NCI-H524 treated with DMSO at 0.1 percent for 48 hours (cell line): ENCODE data around the gene PUS3.

Source experiments
- DNase-seq: peaks from one replicate; lab custom pipeline; 2025; lab: John Stamatoyannopoulos, UW

The PUS3 gene

GRCh38 chr11:125941619-125942611 lies 38.9 kb upstream of the PUS3 start:
- peak; percentile 75 for DNase-seq

- no peak for DNase-seq
Measured at GRCh38 chr11:125941267-125941618, 38.2 kb upstream of the PUS3 start.

DNA sequence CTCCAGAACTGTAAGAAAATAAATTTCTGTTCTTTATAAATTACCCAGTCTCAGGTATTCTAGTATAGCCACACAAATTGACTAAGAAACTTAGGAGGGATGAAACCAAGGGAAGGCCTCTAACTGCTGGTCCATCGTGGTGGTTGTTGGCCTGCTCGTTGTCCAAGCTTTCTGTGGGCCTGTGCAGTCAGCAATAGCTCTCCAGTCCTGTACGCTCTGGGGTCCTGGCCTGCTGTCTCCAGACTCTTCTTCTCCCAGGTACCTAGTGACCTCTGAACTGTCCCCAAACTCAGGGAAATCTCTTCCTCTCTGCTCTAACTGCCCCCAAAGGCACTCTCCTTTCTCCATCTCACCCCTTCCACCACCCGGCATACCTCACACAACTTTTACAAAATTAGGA lies 37.1 kb upstream of the PUS3 start:
- DNase-seq, result no peak

DNA sequence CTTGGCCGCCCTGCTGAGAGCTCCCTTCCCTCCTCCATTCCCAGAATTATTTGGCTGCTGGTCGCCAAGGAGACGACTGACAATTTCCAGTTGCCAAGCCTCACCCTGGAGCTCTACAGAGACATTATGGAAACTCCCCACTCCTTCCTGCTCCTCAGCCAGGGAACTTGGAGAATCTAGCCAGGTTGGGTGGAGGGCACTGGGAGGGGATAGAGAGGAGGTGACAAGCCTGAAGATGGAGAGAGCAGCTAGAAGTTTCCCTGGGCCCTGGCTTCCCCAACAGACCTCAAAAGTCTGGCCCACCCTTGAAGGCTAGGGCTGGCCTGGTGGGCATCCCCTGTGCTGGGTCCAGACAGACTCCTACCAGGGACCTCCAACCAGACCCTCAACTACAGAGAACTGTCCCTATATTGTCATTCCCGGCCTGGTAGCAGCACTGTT lies 36.1 kb upstream of the PUS3 start:
- no peak for DNase-seq

DNA sequence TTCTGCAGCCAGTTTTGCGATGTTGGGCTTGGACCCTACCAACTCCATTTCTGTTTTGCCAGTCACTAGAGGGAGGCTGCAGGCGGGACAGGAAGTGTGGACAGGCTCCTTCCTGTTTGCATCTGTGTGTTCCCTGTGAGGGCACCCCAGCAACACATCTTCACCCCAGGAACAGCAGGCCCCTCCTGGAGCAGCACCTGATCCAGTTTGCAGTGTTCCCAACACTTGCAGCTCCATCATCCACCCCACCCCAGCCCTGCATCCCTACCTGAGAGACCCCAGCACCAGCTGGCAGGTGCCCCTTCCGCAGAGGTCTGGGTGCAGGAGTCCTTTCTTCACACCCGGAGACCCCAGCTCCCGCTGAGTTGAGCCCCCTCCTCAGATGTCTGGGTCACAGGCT lies 35.4 kb upstream of the PUS3 start:
- no peak for DNase-seq

DNA sequence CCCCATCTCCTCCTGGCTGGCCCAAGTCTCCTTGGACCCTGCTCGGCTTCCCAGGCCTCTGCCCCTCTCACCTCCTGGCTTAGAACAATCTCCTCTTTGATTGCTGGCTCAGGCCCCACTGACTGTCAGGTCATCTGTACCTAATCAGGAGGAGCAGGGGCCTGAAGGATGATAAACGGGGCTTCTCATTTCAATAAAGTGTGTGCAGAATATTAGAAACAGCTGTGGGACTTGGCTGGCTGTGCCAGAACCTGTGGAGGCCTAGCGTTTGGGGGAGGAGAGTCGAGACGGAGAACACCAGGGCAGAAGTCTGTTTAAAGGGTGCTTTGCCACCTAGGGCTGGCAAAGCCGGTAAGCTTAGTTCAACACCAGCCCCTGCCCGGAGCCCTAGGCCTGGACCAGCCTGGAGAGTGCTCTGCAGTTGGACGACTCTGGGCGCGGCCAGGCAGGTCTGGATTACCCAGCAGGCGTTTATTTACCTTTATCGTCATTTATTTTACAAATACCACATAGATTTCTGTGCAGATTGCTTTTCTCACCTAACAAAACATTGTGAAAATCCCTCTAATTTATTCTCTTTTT lies 32.7 kb upstream of the PUS3 start:
- DNase-seq, result no peak

DNA sequence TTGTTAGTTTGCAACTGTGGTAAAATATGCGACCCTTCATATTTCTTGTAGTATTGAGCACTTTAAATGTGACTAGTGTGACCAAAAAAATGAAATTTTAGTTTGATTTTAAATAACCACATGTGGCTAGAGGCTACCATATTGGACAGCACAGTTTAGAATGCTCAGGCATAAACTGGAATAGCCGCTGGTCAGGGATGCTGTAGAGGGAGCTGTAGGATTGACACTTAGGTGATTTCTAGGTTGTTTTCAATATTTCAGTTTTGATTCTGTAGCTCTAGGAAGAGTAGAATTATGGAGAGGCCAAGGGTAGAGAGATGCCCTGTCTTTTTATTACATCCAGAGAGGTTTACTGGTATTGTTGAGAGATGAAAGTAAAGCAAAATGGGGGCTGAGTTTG lies 32.0 kb upstream of the PUS3 start:
- DNase-seq, result no peak

DNA sequence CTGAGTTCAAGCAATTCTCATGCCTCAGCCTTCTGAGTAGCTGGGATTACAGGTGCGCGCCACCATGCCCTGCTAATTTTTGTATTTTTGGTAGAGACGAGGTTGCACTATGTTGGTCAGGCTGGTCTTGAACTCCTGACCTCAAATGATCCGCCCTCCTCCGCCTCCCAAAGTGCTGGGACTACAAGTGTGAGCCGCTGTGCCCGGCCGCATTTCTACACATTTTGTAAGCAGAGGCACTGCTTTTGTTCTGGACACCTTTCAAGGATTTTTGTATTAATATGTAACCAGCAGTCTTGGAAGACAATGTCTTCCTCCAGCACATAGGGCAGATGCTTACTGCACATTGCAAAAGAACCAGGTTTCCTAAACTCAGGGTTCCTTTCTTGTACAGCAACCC lies 31.5 kb upstream of the PUS3 start:
- DNase-seq, result no peak

DNA sequence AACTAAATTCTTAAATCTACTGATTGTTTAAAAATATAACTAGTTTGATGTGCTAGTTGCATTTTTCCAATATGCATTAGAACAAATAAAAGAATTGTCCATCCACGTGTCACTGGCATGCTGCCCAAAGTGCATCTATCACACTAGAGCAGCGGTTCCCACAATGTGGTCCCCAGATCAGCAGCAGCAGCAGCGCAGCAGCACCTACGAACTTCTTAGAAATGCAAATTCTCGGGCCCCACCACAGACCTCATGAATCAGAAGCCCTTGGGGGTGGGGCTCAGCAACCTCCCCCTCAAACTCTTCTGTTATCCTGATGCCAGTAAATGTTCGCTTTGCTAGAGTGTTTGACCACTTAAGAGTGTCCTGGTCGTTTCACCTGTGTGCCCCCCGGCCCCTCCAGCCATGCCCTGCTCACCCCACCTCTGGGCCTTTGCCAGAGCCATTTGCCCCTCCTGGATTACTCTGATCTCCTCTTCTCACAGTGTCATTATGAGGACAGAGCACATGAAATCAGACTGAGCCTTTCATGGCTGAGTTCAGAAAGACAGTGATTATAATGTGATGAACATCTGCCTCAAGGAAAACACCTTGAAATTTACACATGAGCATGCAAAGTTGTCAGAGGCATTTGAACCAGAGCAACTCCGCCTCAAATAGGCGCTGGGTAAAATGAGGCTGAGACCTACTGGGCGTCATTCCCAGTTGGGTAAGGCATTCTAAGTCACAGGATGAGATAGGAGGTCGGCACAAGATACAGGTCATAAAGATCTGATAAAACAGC lies 30.2 kb upstream of the PUS3 start:
- DNase-seq, result no peak

DNA sequence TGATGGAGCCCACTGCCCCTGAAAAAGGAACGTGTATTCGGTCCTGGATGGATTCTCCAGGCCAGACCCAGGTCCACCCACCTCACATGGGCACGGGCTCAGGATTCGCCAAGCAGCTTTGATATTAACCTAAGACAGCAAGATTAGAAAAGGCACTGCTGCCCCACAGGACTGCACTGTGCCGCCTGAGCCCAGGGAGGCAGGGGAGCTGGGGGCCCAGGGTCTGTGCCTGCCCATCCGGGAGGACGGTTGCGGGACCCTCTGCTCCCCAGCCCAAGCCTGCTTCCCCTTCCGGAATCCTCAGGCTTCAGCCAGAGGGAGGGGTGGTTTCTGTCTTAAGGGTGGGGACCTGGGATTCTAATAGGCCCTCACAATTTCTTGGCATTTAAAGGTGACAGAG lies 29.3 kb upstream of the PUS3 start:
- no peak for DNase-seq

DNA sequence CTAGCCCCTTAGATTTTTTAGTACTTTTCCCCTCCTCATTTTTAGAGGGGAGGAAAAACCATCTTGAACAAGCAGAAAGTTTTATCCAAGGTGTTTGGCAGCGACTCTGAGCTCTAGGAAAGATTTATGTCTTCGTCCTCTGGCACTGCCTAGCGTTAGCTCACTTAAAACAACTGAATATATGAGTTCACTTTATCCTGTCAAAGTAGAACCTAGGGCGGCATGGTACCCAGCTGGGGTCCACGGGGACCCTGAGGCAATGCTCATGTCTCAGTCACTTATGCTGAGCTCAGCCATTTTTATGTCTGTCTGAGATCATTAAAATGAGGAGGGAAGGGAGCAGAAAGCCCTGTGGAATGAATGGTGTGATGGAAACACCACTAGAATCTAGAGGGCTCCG lies 28.7 kb upstream of the PUS3 start:
- no peak for DNase-seq

GRCh38 chr11:125931116-125931515 lies 28.1 kb upstream of the PUS3 start:
- DNase-seq, result no peak

DNA sequence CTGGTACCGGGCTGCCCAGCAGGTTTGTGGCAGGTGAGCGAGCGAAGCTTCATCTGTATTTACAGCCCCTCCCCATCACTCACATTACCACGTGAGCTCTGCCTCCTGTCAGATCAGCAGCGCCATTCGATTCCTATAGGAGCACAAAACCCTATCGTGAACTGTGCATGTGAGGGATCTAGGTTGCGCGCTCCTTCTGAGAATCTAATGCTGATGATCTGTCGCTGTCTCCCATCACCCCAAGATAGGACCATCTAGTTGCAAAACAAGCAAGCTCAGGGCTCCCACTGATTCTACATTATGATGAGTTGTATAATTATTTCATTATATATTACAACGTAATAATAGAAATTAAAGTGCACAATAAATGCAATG lies 27.1 kb upstream of the PUS3 start:
- no peak for DNase-seq

DNA sequence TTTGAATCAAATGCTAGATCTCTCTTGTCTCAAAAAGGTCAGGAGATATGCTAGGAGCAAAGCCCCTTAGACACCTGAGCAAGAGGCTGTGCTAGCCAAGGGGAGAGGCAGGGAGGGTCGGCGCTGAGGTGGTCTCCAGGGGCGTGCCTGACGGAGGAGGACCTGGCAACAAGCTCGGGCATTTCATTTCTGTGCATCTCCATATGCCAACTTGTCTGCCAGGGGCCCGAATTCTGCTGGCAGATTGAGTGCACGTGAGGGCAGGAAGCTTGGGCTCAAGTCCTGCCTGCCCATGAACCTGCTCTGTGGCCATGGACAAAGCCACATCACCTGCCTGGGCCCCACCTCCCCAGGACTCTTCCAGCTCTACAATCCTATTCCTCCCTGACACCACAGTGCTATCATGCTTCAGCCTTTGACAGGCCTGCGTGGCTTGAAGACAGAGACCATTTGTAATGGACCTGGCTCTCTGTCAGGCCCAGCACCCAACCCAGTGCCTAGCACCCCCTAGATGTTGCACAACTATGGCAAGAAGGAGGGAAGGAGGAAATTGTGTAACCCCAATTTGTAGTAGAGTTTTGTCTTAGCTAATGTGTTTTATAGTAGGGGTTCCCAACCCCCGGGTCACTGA lies 26.6 kb upstream of the PUS3 start:
- no peak for DNase-seq

- DNase-seq, result no peak
Measured at GRCh38 chr11:125926682-125927081, 23.7 kb upstream of the PUS3 start.

DNA sequence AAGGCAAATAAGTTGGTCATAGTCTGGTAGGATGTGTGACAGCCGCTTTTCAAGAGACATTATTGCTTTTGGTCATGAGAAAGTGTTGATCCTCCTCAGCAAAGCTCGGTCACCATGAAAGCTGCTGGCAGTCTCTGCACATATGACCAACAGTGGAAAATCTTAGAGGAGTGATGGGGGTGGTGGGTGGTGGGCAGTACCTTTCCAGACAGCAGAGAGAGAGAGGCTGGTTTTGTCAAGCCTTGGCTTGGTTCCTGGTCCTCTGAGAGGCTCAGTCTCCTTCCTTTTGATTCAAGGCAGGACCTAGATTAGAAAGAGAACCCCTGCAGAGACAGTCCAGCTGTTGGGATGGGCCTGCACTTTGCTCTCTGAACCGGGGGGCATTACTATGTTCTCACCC lies 22.8 kb upstream of the PUS3 start:
- DNase-seq, result no peak

DNA sequence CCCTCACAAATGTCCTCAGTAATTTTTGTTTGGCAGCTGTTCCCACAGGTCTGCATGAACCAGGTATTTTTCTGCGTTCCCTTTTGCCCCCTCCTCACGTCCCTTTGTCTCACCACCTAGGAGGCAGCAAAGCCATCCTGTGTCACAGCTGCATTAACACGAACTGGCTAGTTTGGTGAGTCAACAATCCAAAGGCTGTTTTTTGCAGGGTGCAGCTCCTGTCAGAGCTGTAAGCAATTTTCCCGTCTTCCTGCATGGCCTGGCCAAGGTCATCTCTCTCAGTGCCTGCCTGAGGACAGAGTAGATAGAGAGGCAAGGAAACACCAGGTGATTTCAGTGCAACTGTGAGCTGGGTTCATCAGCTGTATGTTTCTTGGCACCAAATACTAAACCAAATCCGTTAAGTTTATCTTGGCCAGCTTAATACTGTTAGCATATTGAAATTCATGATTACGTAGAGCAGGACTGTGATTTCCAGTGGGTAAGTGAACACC lies 22.3 kb upstream of the PUS3 start:
- no peak for DNase-seq

- DNase-seq, result no peak
Measured at GRCh38 chr11:125924384-125925007, 21.5 kb upstream of the PUS3 start.

- DNase-seq, result no peak
Measured at GRCh38 chr11:125923633-125924032, 20.6 kb upstream of the PUS3 start.

GRCh38 chr11:125923012-125923579 lies 20.1 kb upstream of the PUS3 start:
- peak; percentile 30 for DNase-seq

- DNase-seq, result no peak
Measured at GRCh38 chr11:125922156-125922555, 19.1 kb upstream of the PUS3 start.
